OCI-LY3 (cell line): ENCODE measurements around the gene GAS2L3.

Experiments used
- EZH2phosphoT487 ChIP-seq: fragments of 200-600 bp; shearing (Covaris generic); IDR thresholded peaks from 2 replicates; pipeline ENCODE4 v1.6.1; 2018; ENCODE audit warnings: antibody characterized with exemption, mixed run types, low read depth
- TF ChIP-seq, protein P1 (sequence below): fragments of 200-600, 300-600 bp; sonication (generic); IDR thresholded peaks from 2 replicates; pipeline ENCODE4 v1.5.1; 2014; ENCODE audit warnings: antibody characterized with exemption, low read length, low read depth

DNA sequence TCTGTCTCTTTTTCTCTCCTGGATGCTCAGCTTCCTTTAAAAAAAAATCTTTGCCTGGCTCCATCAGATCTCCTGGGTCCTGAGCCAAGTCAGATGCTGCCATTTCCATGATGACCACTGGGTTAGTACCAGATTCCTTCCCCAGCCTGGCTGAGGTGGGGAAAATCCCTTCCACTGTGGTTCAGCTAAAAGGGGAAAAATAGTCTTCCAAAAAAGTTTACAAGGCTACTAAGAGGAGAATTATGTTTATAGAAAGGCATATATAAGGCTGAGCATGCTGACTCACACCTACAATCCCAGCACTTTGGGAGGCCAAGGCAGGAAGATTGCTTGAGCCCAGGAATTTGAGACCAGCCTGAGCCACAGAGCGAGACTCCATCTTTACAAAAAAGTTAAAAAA lies 28.4 kb upstream of the GAS2L3 start:
- TF ChIP-seq, protein P1, sequence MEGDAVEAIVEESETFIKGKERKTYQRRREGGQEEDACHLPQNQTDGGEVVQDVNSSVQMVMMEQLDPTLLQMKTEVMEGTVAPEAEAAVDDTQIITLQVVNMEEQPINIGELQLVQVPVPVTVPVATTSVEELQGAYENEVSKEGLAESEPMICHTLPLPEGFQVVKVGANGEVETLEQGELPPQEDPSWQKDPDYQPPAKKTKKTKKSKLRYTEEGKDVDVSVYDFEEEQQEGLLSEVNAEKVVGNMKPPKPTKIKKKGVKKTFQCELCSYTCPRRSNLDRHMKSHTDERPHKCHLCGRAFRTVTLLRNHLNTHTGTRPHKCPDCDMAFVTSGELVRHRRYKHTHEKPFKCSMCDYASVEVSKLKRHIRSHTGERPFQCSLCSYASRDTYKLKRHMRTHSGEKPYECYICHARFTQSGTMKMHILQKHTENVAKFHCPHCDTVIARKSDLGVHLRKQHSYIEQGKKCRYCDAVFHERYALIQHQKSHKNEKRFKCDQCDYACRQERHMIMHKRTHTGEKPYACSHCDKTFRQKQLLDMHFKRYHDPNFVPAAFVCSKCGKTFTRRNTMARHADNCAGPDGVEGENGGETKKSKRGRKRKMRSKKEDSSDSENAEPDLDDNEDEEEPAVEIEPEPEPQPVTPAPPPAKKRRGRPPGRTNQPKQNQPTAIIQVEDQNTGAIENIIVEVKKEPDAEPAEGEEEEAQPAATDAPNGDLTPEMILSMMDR, result no peak
- TF ChIP-seq EZH2phosphoT487, result no peak
